ENCODE measurements around the gene CDH13. TPM values are rescaled to one million over a fixed set of nuclear protein-coding genes. Genes with fewer than 3 reads are reported as not detected.

Gene CDH13
- total and polyA plus RNA-seq, 10 of the 15 experiments (the other 5 are each of a cell fraction or from before 2014, with no cell fraction given): under 0.01 to 0.05 TPM; not detected in 8

- TF ChIP-seq IRF3 (IDR thresholded peaks at IDR 0.05): no peak
- TF ChIP-seq ZSCAN29 (IDR thresholded peaks at IDR 0.05): no peak
- no peak for TF ChIP-seq CREM (IDR thresholded peaks at IDR 0.05; ENCODE audit: low read depth)
- TF ChIP-seq TBL1XR1 (IDR thresholded peaks at IDR 0.05; ENCODE audit: low read depth, low read length): no peak
These were observed 893.8 kb downstream of the CDH13 start (continued) for GRCh38 chr16:83520596-83520995.

GRCh38 chr16:83530293-83530692 is 903.5 kb downstream of the CDH13 start:
- no TSS peak for BruUV-seq (replicated peaks)
- 3% methylated on average over 3 of the region's 3 CpGs for WGBS (ENCODE audit: insufficient coverage, insufficient replicate concordance, low lambda C conversion rate, missing lambda C conversion rate)
- Histone ChIP-seq H3K9me3 (replicated peaks; ENCODE audit: control insufficient read depth, insufficient read depth, low read length) (no peaks in the 10 kb centered on the region), H3K9ac (ENCODE audit: control insufficient read depth, insufficient read depth, low read length) (no peak overlapping the region), H3K27ac (ENCODE audit: control insufficient read depth, insufficient read depth) (no peak overlapping the region), H3K36me3 (ENCODE audit: control insufficient read depth in 2 of 2, insufficient read depth in 2 of 2, low read length in 1 of 2) (no peaks in the 10 kb centered on the region), H3K4me3 (no peak overlapping the region), H3K4me2 (ENCODE audit: control insufficient read depth, insufficient read depth) (no peak overlapping the region), H3K27me3 (replicated peaks in 1 of 2; ENCODE audit: control insufficient read depth in 2 of 2, insufficient read depth in 2 of 2, low read length in 1 of 2) (no peaks in the 10 kb centered on the region), H4K20me1 (ENCODE audit: control insufficient read depth, insufficient read depth) (no peaks in the 10 kb centered on the region), H3K79me2 (ENCODE audit: control insufficient read depth, insufficient read depth, low read length) (no peaks in the 10 kb centered on the region), H2AFZ (ENCODE audit: control insufficient read depth, low read depth, low read length) (no peak overlapping the region), H3K4me1 (ENCODE audit: control insufficient read depth, insufficient read depth, low read length) (no peaks in the 10 kb centered on the region)
- POLR2A ChIA-PET: no interaction called here
- intact Hi-C loops (cut with micrococcal nuclease; ENCODE audit: unreplicated experiment): no loop called here
- DNase-seq (ENCODE audit: low read depth, low spot score) (no peak), ATAC-seq (no peak), FAIRE-seq (no peak)
- TF ChIP-seq, protein P1, sequence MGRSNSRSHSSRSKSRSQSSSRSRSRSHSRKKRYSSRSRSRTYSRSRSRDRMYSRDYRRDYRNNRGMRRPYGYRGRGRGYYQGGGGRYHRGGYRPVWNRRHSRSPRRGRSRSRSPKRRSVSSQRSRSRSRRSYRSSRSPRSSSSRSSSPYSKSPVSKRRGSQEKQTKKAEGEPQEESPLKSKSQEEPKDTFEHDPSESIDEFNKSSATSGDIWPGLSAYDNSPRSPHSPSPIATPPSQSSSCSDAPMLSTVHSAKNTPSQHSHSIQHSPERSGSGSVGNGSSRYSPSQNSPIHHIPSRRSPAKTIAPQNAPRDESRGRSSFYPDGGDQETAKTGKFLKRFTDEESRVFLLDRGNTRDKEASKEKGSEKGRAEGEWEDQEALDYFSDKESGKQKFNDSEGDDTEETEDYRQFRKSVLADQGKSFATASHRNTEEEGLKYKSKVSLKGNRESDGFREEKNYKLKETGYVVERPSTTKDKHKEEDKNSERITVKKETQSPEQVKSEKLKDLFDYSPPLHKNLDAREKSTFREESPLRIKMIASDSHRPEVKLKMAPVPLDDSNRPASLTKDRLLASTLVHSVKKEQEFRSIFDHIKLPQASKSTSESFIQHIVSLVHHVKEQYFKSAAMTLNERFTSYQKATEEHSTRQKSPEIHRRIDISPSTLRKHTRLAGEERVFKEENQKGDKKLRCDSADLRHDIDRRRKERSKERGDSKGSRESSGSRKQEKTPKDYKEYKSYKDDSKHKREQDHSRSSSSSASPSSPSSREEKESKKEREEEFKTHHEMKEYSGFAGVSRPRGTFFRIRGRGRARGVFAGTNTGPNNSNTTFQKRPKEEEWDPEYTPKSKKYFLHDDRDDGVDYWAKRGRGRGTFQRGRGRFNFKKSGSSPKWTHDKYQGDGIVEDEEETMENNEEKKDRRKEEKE (IDR thresholded peaks at IDR 0.05): no peak
- TF ChIP-seq KLF5 (IDR thresholded peaks at IDR 0.05; ENCODE audit: partially characterized antibody): no peak
- TF ChIP-seq MYC (IDR thresholded peaks at IDR 0.05; ENCODE audit: insufficient read depth, insufficient read length, insufficient replicate concordance, low read length, severe bottlenecking): no peak
- TF ChIP-seq RCOR1 (conservative IDR thresholded peaks at IDR 0.05; ENCODE audit: low read depth, low read length): no peak
- TF ChIP-seq MEF2B (IDR thresholded peaks at IDR 0.05; ENCODE audit: partially characterized antibody, poor library complexity, severe bottlenecking): no peak
- TF ChIP-seq POLR2AphosphoS5 (IDR thresholded peaks at IDR 0.05; ENCODE audit: low read length): no peak
- TF ChIP-seq MEF2A (IDR thresholded peaks at IDR 0.05; ENCODE audit: insufficient read depth, low read depth, low read length): no peak
- TF ChIP-seq, protein P2, sequence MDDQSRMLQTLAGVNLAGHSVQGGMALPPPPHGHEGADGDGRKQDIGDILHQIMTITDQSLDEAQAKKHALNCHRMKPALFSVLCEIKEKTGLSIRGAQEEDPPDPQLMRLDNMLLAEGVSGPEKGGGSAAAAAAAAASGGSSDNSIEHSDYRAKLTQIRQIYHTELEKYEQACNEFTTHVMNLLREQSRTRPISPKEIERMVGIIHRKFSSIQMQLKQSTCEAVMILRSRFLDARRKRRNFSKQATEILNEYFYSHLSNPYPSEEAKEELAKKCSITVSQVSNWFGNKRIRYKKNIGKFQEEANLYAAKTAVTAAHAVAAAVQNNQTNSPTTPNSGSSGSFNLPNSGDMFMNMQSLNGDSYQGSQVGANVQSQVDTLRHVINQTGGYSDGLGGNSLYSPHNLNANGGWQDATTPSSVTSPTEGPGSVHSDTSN (IDR thresholded peaks at IDR 0.05; ENCODE audit: insufficient replicate concordance, low read depth, low read length): no peak
- no peak for TF ChIP-seq IRF4 (IDR thresholded peaks at IDR 0.05; ENCODE audit: low read depth, low read length)
- no peak for TF ChIP-seq SMC3 (IDR thresholded peaks at IDR 0.05; ENCODE audit: borderline replicate concordance, low read length)
- TF ChIP-seq EP300 (IDR thresholded peaks at IDR 0.05; ENCODE audit: borderline replicate concordance in 1 of 2, control insufficient read depth in 1 of 2, low read depth in 2 of 2, low read length in 2 of 2): no peak
- TF ChIP-seq CREB1 (IDR thresholded peaks at IDR 0.05; ENCODE audit: low read depth): no peak
- CTCF ChIA-PET: no interaction called here
- RAD21 ChIA-PET (ENCODE audit: unreplicated experiment): no interaction called here
- SMC1A ChIA-PET (ENCODE audit: uncharacterized antibody, unreplicated experiment): no interaction called here
- in situ Hi-C loops (cut with MboI): no loop called here
